Measurements from ENCODE around the gene ULK3. TPM values are rescaled to one million over a fixed set of nuclear protein-coding genes. Genes with fewer than 3 reads are reported as not detected.

Gene ULK3
- total and polyA plus RNA-seq, 2 donors (not counting 3 experiments of a cell fraction or from before 2014, with no cell fraction given), result 36.0 to 48.6 TPM

DNA sequence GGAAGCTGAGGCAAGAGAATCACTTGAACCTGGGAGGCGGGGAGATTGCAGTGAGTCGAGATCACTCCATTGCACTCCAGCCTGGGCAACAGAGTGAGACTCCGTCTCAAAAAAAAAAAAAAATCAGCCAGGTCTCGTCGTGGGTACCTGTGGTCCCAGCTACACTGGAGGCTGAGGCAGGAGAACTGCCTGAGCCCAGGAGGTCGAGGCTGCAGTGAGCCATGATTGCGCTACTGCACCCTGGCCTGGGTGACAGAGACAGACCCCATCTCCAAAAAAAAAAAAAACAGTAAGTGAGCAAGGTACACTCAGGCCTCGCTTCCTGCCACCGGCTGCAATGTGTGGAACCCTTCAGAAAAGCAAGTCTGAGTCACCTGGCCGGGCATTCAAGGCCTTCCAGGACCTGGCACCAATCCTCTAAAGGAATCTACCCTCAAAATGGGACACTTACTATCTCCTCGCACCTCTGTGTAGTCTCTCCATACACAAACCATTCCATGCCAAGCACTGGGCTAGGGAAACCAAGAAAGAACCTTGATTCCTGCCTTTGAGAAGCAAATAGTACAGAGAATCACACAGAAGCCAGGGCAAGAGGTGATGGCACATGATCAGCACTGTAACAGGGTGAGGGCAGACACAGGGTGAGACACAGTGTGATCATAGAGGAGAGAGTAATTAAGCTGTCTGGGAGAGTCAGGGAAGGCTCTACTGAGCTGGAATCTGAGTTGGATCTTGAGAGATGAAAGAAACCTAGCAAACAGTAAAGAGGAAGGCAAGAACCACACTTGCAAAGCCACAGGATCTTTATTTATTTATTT is 20.5 kb upstream of the ULK3 start:
- H2AFZ ChIP-seq (ENCODE audit: low read depth, low read length), result no peak overlapping the region
- H4K20me1 ChIP-seq (replicated peaks; ENCODE audit: control insufficient read depth, extremely low read depth, insufficient read depth, low read length), result no peaks in the 10 kb centered on the region
- no peaks in the 10 kb centered on the region for H3K9me3 ChIP-seq (replicated peaks; ENCODE audit: control insufficient read depth, insufficient read depth, low read length)
- no TSS peak for BruUV-seq (replicated peaks)
- no peaks in the 10 kb centered on the region for H3K27me3 ChIP-seq (ENCODE audit: control insufficient read depth in 2 of 2, insufficient read depth in 2 of 2, low read length in 2 of 2)
- peaks cover 37% of the 10 kb centered on the region for H3K79me2 ChIP-seq (ENCODE audit: control insufficient read depth, insufficient read depth, low read length)
- TF ChIP-seq POLR2A (IDR thresholded peaks at IDR 0.05; ENCODE audit: low read depth, low read length) (no peak), FOS (IDR thresholded peaks at IDR 0.05; ENCODE audit: borderline replicate concordance, insufficient read depth, low read length) (no peak), GATA2 (IDR thresholded peaks at IDR 0.05; ENCODE audit: insufficient read depth, insufficient read length, low read depth, low read length) (no peak), EZH2 (IDR thresholded peaks at IDR 0.05; ENCODE audit: borderline replicate concordance, low read depth, low read length, severe bottlenecking) (no peak), POLR2AphosphoS5 (IDR thresholded peaks at IDR 0.05; ENCODE audit: insufficient read depth, low read depth, low read length) (no peak), MYC (IDR thresholded peaks at IDR 0.05; ENCODE audit: low read depth, low read length) (no peak), JUN (IDR thresholded peaks at IDR 0.05; ENCODE audit: borderline replicate concordance, insufficient read depth, insufficient read length, low read depth) (no peak)
- TF ChIP-seq, protein P1, sequence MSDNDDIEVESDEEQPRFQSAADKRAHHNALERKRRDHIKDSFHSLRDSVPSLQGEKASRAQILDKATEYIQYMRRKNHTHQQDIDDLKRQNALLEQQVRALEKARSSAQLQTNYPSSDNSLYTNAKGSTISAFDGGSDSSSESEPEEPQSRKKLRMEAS (IDR thresholded peaks at IDR 0.05; ENCODE audit: insufficient read depth, insufficient read length), result no peak
- TF ChIP-seq, protein P2, sequence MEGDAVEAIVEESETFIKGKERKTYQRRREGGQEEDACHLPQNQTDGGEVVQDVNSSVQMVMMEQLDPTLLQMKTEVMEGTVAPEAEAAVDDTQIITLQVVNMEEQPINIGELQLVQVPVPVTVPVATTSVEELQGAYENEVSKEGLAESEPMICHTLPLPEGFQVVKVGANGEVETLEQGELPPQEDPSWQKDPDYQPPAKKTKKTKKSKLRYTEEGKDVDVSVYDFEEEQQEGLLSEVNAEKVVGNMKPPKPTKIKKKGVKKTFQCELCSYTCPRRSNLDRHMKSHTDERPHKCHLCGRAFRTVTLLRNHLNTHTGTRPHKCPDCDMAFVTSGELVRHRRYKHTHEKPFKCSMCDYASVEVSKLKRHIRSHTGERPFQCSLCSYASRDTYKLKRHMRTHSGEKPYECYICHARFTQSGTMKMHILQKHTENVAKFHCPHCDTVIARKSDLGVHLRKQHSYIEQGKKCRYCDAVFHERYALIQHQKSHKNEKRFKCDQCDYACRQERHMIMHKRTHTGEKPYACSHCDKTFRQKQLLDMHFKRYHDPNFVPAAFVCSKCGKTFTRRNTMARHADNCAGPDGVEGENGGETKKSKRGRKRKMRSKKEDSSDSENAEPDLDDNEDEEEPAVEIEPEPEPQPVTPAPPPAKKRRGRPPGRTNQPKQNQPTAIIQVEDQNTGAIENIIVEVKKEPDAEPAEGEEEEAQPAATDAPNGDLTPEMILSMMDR (IDR thresholded peaks at IDR 0.05; ENCODE audit: extremely low read depth in 1 of 2, insufficient read depth in 1 of 2, low read depth in 1 of 2, low read length in 2 of 2), result no peak
- intact Hi-C loops (cut with micrococcal nuclease) (no loop called here), dilution Hi-C loops (cut with MboI; ENCODE audit: extremely low pct_ligation_motif_present, low sequenced_read_pairs) (no loop called here)
- POLR2A ChIA-PET, result no interaction called here
- peaks cover 16% of the 10 kb centered on the region for H3K4me1 ChIP-seq (ENCODE audit: control insufficient read depth, extremely low read depth, insufficient read depth, low read length)
- FAIRE-seq (no peak), DNase-seq (ENCODE audit: low read depth, low spot score) (no peak)
- H3K4me2 ChIP-seq (ENCODE audit: insufficient read depth, low read length), result no peak overlapping the region
- CTCF ChIA-PET, result interaction anchor here (1.1 to 1.4 kb wide), 2 partner anchors 19 to 38 kb away, joined by 3 to 11 read pairs; no protein-coding TSS in a partner anchor
- H3K27ac ChIP-seq (ENCODE audit: insufficient read depth, low read depth, low read length), result no peak overlapping the region
- H3K9me1 ChIP-seq (replicated peaks; ENCODE audit: control insufficient read depth, extremely low read depth, insufficient read depth, low read length), result no peaks in the 10 kb centered on the region
- H3K9ac ChIP-seq (replicated peaks; ENCODE audit: extremely low read depth, insufficient read depth, low read length), result no peak overlapping the region
- no peak overlapping the region for H3K4me3 ChIP-seq (replicated peaks in 1 of 3; ENCODE audit: insufficient read depth in 1 of 3, low read depth in 1 of 3, low read length in 3 of 3)
- no peaks in the 10 kb centered on the region for H3K36me3 ChIP-seq (ENCODE audit: control insufficient read depth in 2 of 2, extremely low read depth in 1 of 2, insufficient read depth in 2 of 2, low read length in 2 of 2)

Measured in endothelial cell of umbilical vein (primary cell).